Mesothelial cell of epicardium (in vitro differentiated cells): ENCODE data around the gene SERPINB3. TPM values are rescaled to one million over a fixed set of nuclear protein-coding genes. Genes with fewer than 3 reads are reported as not detected.

Experiments used
- DNase-seq, 2 experiments: peaks; one replicate each; pipeline ENCODE4 v3.0.0; 2021; ENCODE audit warnings: low spot score in 2 of 2; ENCODE audit not compliant: unreplicated experiment in 2 of 2
- H3K27ac Mint-ChIP-seq: 2 replicates; pipeline ENCODE4 v1.8.0; 2021; ENCODE audit warnings: mixed read lengths
- H3K27me3 Mint-ChIP-seq: 2 replicates; pipeline ENCODE4 v1.8.0; 2021; ENCODE audit warnings: low read depth, mixed read lengths
- H3K36me3 Mint-ChIP-seq: 2 replicates; pipeline ENCODE4 v1.8.0; 2021; ENCODE audit warnings: mixed read lengths
- H3K4me1 Mint-ChIP-seq: 2 replicates; pipeline ENCODE4 v1.8.0; 2021; ENCODE audit warnings: mixed read lengths
- H3K4me3 Mint-ChIP-seq: 2 replicates; pipeline ENCODE4 v1.8.0; 2021; ENCODE audit warnings: mild to moderate bottlenecking, moderate library complexity, mixed read lengths
- H3K9me3 Mint-ChIP-seq: 2 replicates; pipeline ENCODE4 v1.8.0; 2021; ENCODE audit warnings: mixed read lengths
- CTCF ChIP-seq: fragments of 200-600 bp; sonication (generic); IDR thresholded peaks from one replicate; pipeline ENCODE4 v1.5.0; 2021; ENCODE audit warnings: antibody characterized with exemption; ENCODE audit not compliant: unreplicated experiment
- total RNA-seq: library from RNA; stranded (reverse); gene quantifications from 3 replicates; pipeline ENCODE4 v1.2.1, GENCODE V29; 2021

SERPINB3 gene
- total RNA-seq, 1 donor from 2014 or later, result not detected

- no peak for TF ChIP-seq CTCF
- Mint-ChIP-seq H3K4me1 (no peaks in the 10 kb centered on the region), H3K27me3 (peaks cover 3% of the 10 kb centered on the region), H3K9me3 (peaks cover 27% of the 10 kb centered on the region), H3K4me3 (no peak overlapping the region), H3K36me3 (no peaks in the 10 kb centered on the region), H3K27ac (no peak overlapping the region)
- DNase-seq, result no peak
Observed at GRCh38 chr18:63637703-63638102, 24.0 kb downstream of the SERPINB3 start.

- Mint-ChIP-seq H3K4me3 (no peak overlapping the region), H3K4me1 (no peaks in the 10 kb centered on the region), H3K9me3 (peaks cover 72% of the 10 kb centered on the region), H3K27me3 (no peaks in the 10 kb centered on the region), H3K36me3 (peaks cover 10% of the 10 kb centered on the region), H3K27ac (no peak overlapping the region)
- DNase-seq, result no peak
- no peak for TF ChIP-seq CTCF
Observed at GRCh38 chr18:63627819-63628218, 33.9 kb downstream of the SERPINB3 start.

- no peak for TF ChIP-seq CTCF
- H3K27ac Mint-ChIP-seq, result no peak overlapping the region
Observed at GRCh38 chr18:63626431-63626830, 35.3 kb downstream of the SERPINB3 start.

GRCh38 chr18:63624863-63625262 lies 36.8 kb downstream of the SERPINB3 start:
- H3K27ac Mint-ChIP-seq, result no peak overlapping the region
- no peak for DNase-seq
- peaks cover 58% of the 10 kb centered on the region for H3K9me3 Mint-ChIP-seq
- H3K27me3 Mint-ChIP-seq, result no peaks in the 10 kb centered on the region
- no peak overlapping the region for H3K4me3 Mint-ChIP-seq
- no peak for TF ChIP-seq CTCF
- H3K36me3 Mint-ChIP-seq, result peaks cover 11% of the 10 kb centered on the region
- H3K4me1 Mint-ChIP-seq, result no peaks in the 10 kb centered on the region

More at GRCh38 chr18:63626431-63626830, 35.3 kb downstream of the SERPINB3 start:
- H3K27me3 Mint-ChIP-seq, result no peaks in the 10 kb centered on the region
- H3K9me3 Mint-ChIP-seq, result peaks cover 64% of the 10 kb centered on the region
- H3K4me3 Mint-ChIP-seq, result no peak overlapping the region
- no peaks in the 10 kb centered on the region for H3K4me1 Mint-ChIP-seq
- DNase-seq, result no peak
- peaks cover 10% of the 10 kb centered on the region for H3K36me3 Mint-ChIP-seq

- Mint-ChIP-seq H3K36me3 (peaks cover 2% of the 10 kb centered on the region), H3K4me1 (peaks cover 13% of the 10 kb centered on the region), H3K27me3 (no peaks in the 10 kb centered on the region), H3K4me3 (no peak overlapping the region), H3K9me3 (peaks cover 31% of the 10 kb centered on the region), H3K27ac (no peak overlapping the region)
- no peak for DNase-seq
- no peak for TF ChIP-seq CTCF
Observed at GRCh38 chr18:63619661-63620060, 42.0 kb downstream of the SERPINB3 start.

GRCh38 chr18:63617915-63618234 lies 43.8 kb downstream of the SERPINB3 start:
- Mint-ChIP-seq H3K9me3 (peaks cover 14% of the 10 kb centered on the region), H3K27me3 (no peaks in the 10 kb centered on the region), H3K36me3 (peaks cover 2% of the 10 kb centered on the region), H3K27ac (peak overlapping the region; percentile 72), H3K4me1 (peaks cover 13% of the 10 kb centered on the region), H3K4me3 (no peak overlapping the region)
- TF ChIP-seq CTCF, result no peak
- DNase-seq, result no peak
